HepG2 (cell line): ENCODE results near the gene ZCCHC9. TPM values are rescaled to one million over a fixed set of nuclear protein-coding genes. Genes with fewer than 3 reads are reported as not detected.

ENCODE experiments used
- ADNP ChIP-seq: sonication (generic); formaldehyde crosslinking; IDR thresholded peaks from 2 replicates; pipeline ENCODE4 v1.4.0; 2020; ENCODE audit warnings: missing genetic modification reagents
- ARHGAP35 ChIP-seq: sonication (generic); formaldehyde crosslinking; IDR thresholded peaks from 2 replicates; pipeline ENCODE4 v1.9.0; 2022; ENCODE audit warnings: mild to moderate bottlenecking, inconsistent platforms, moderate library complexity, missing genetic modification reagents, borderline replicate concordance
- DNMT3B ChIP-seq: conservative IDR thresholded peaks from 2 replicates; pipeline ENCODE4 v1.6.1; 2016; ENCODE audit warnings: missing biosample characterization, control low read depth
- EED ChIP-seq: sonication (generic); formaldehyde crosslinking; IDR thresholded peaks from 2 replicates; pipeline ENCODE4 v1.5.0; 2020; ENCODE audit warnings: mild to moderate bottlenecking, missing genetic modification reagents
- EZH2 ChIP-seq: conservative IDR thresholded peaks from 2 replicates; pipeline ENCODE4 v1.6.1; 2012; ENCODE audit warnings: mild to moderate bottlenecking, low read depth, low read length, moderate library complexity
- FOXA3 ChIP-seq: IDR thresholded peaks from 2 replicates; pipeline ENCODE4 v1.6.1; 2016; ENCODE audit warnings: missing genetic modification reagents, missing compliant biosample characterization
- GABPB1 ChIP-seq: IDR thresholded peaks from 2 replicates; pipeline ENCODE4 v1.6.1; 2016; ENCODE audit warnings: mild to moderate bottlenecking, missing genetic modification reagents, moderate library complexity, missing compliant biosample characterization
- GATAD1 ChIP-seq: IDR thresholded peaks from 2 replicates; pipeline ENCODE4 v1.6.1; 2016; ENCODE audit warnings: missing genetic modification reagents, missing compliant biosample characterization
- GPBP1L1 ChIP-seq: sonication (generic); formaldehyde crosslinking; IDR thresholded peaks from 2 replicates; pipeline ENCODE4 v1.5.0; 2020; ENCODE audit warnings: mild to moderate bottlenecking, missing genetic modification reagents
- GPN1 ChIP-seq: sonication (generic); formaldehyde crosslinking; IDR thresholded peaks from 2 replicates; pipeline ENCODE4 v1.5.1; 2020; ENCODE audit warnings: missing genetic modification reagents, borderline replicate concordance
- HINFP ChIP-seq: sonication (generic); formaldehyde crosslinking; IDR thresholded peaks from 2 replicates; pipeline ENCODE4 v1.4.0; 2020; ENCODE audit warnings: low read depth, mild to moderate bottlenecking, missing genetic modification reagents
- IRF2 ChIP-seq: IDR thresholded peaks from 2 replicates; pipeline ENCODE4 v1.6.1; 2018; ENCODE audit warnings: missing genetic modification reagents, missing compliant biosample characterization
- KMT2A ChIP-seq: sonication (generic); formaldehyde crosslinking; IDR thresholded peaks from 2 replicates; pipeline ENCODE4 v1.4.0; 2020; ENCODE audit warnings: missing genetic modification reagents
- MBNL3 ChIP-seq: fragments of 250-450 bp; sonication (Bioruptor Pico); conservative IDR thresholded peaks from 2 replicates; pipeline ENCODE4 v1.8.0; 2022; ENCODE audit warnings: mild to moderate bottlenecking, inconsistent platforms
- NFYB ChIP-seq: sonication (generic); formaldehyde crosslinking; IDR thresholded peaks from 2 replicates; pipeline ENCODE4 v1.4.0; 2020; ENCODE audit warnings: missing genetic modification reagents
- POLR2G ChIP-seq: fragments of 200-400 bp; formaldehyde crosslinking; IDR thresholded peaks from 2 replicates; pipeline ENCODE4 v1.6.1; 2018; ENCODE audit warnings: mild to moderate bottlenecking, low read depth, low read length, moderate library complexity
- RELA ChIP-seq: sonication (generic); formaldehyde crosslinking; IDR thresholded peaks from 2 replicates; pipeline ENCODE4 v1.4.0; 2020; ENCODE audit warnings: missing genetic modification reagents
- SAFB2 ChIP-seq: sonication (generic); formaldehyde crosslinking; IDR thresholded peaks from 2 replicates; pipeline ENCODE4 v1.5.1; 2020; ENCODE audit warnings: missing genetic modification reagents, low read depth, mild to moderate bottlenecking, borderline replicate concordance
- SKI ChIP-seq: fragments of 450-650 bp; IDR thresholded peaks from one replicate; pipeline ENCODE4 v1.6.1; 2018; ENCODE audit warnings: mild to moderate bottlenecking; ENCODE audit not compliant: partially characterized antibody
- SP2 ChIP-seq: sonication (generic); formaldehyde crosslinking; IDR thresholded peaks from 2 replicates; pipeline ENCODE4 v1.5.1; 2020; ENCODE audit warnings: mild to moderate bottlenecking, missing genetic modification reagents
- TGIF2 ChIP-seq: IDR thresholded peaks from 2 replicates; pipeline ENCODE4 v1.6.1; 2016; ENCODE audit warnings: control low read depth, missing compliant biosample characterization
- ZBTB43 ChIP-seq: sonication (generic); formaldehyde crosslinking; conservative IDR thresholded peaks from 2 replicates; pipeline ENCODE4 v1.4.0; 2020; ENCODE audit warnings: missing genetic modification reagents
- ZNF12 ChIP-seq: sonication (generic); formaldehyde crosslinking; IDR thresholded peaks from 2 replicates; pipeline ENCODE4 v1.5.0; 2020; ENCODE audit warnings: missing genetic modification reagents
- ZNF224 ChIP-seq: sonication (generic); formaldehyde crosslinking; IDR thresholded peaks from 2 replicates; pipeline ENCODE4 v1.5.0; 2020; ENCODE audit warnings: mild to moderate bottlenecking, missing genetic modification reagents
- ZNF329 ChIP-seq: sonication (generic); formaldehyde crosslinking; IDR thresholded peaks from 2 replicates; pipeline ENCODE4 v1.9.0; 2021; ENCODE audit warnings: low read depth, mild to moderate bottlenecking, missing genetic modification reagents
- ZNF484 ChIP-seq: sonication (generic); formaldehyde crosslinking; IDR thresholded peaks from 2 replicates; pipeline ENCODE4 v1.5.1; 2020; ENCODE audit warnings: mild to moderate bottlenecking, low read depth, missing genetic modification reagents, borderline replicate concordance
- ZNF530 ChIP-seq: sonication (generic); formaldehyde crosslinking; IDR thresholded peaks from 2 replicates; pipeline ENCODE4 v1.5.0; 2020; ENCODE audit warnings: low read depth, mild to moderate bottlenecking, missing genetic modification reagents
- ZNF841 ChIP-seq: sonication (generic); formaldehyde crosslinking; IDR thresholded peaks from 2 replicates; pipeline ENCODE4 v1.8.1; 2023; ENCODE audit warnings: missing genetic modification reagents, borderline replicate concordance
- polyA plus RNA-seq, 8 experiments: library from polyadenylated mRNA; depleted of rRNA in 3 of 8; stranded (reverse) in 7 of 8; unstranded in 1 of 8; fragments of >200 nt; fragmentation: Illumina TruSeq in 4 of 8; extraction: Trizol in 4 of 8; gene quantifications; 2 replicates each; pipeline versions ENCODE4 v1.2.1 to v1.2.3, GENCODE V29; 2011 to 2016; ENCODE audit warnings: low read depth in 4 of 8, missing spikeins in 1 of 8, mixed read lengths in 1 of 8; ENCODE audit not compliant: insufficient read depth in 1 of 8
- total RNA-seq, 5 experiments: library from RNA; depleted of rRNA; stranded (reverse); fragments of >200 nt; fragmentation: Illumina TruSeq; extraction: Trizol; gene quantifications; 2 replicates each; pipeline ENCODE4 v1.2.3, GENCODE V29; 2016; ENCODE audit warnings: low read depth in 1 of 5

Gene ZCCHC9
- total and polyA plus RNA-seq, 2 of the 13 experiments (the other 11 are each of a cell fraction or from before 2014, with no cell fraction given) = 28.7 to 52.5 TPM

- peak; percentile 89 for TF ChIP-seq IRF2 (CRISPR knock-in tag)
- TF ChIP-seq KMT2A (CRISPR knock-in tag) = peak; percentile 97
- TF ChIP-seq POLR2G = peak; percentile 97
- TF ChIP-seq GATAD1 (CRISPR knock-in tag) = peak; percentile 99
- TF ChIP-seq RELA (CRISPR knock-in tag) = no peak
- TF ChIP-seq DNMT3B (CRISPR knock-in tag) = no peak; the same call in 1 of the 2 replicates
- no peak for TF ChIP-seq ZNF530 (CRISPR knock-in tag)
- no peak for TF ChIP-seq ZNF12
- TF ChIP-seq SAFB2 (CRISPR knock-in tag) = peak; percentile 44; the same call in 1 of the 2 replicates
- no peak for TF ChIP-seq GPBP1L1 (CRISPR knock-in tag)
- 0 out of 2 replicates have a peak, but pooled peaks have one; percentile 30 for TF ChIP-seq NFYB (CRISPR knock-in tag)
- peak; percentile 79; the same call in 1 of the 2 replicates for TF ChIP-seq TGIF2 (CRISPR knock-in tag)
- peak; percentile 61; the same call in 1 of the 2 replicates for TF ChIP-seq SP2 (CRISPR knock-in tag)
- peak; percentile 82 for TF ChIP-seq ARHGAP35 (CRISPR knock-in tag)
- no peak for TF ChIP-seq EZH2
- no peak for TF ChIP-seq ZNF329
- peak; percentile 99 for TF ChIP-seq GABPB1
- TF ChIP-seq FOXA3 (CRISPR knock-in tag) = peak; percentile 78
- no peak for TF ChIP-seq MBNL3 (CRISPR knock-in tag)
- TF ChIP-seq GPN1 (CRISPR knock-in tag) = 0 out of 2 replicates have a peak, but pooled peaks have one; percentile 51
- no peak for TF ChIP-seq EED (CRISPR knock-in tag)
- peak; percentile 61; the same call in 1 of the 2 replicates for TF ChIP-seq HINFP
- peak; percentile 73; the same call in 1 of the 2 replicates for TF ChIP-seq ZNF224
- TF ChIP-seq ADNP (CRISPR knock-in tag) = no peak
- TF ChIP-seq ZBTB43 = no peak
- no peak for TF ChIP-seq SKI
- TF ChIP-seq ZNF484 (CRISPR knock-in tag) = no peak
- no peak for TF ChIP-seq ZNF841
These were observed at the start of gene ZCCHC9 (continued) for GRCh38 chr5:81301271-81302015.
